B cell (primary cell): ENCODE measurements around the gene CD1D. TPM values are rescaled to one million over a fixed set of nuclear protein-coding genes. Genes with fewer than 3 reads are reported as not detected.

Source experiments
- ATAC-seq: fragments of 200-7000 bp; cut with Tn5 transposase; one replicate; pipeline ENCODE4 v1.10.0; 2021; ENCODE audit warnings: low read depth, mild to moderate bottlenecking, moderate number of reproducible peaks, moderate library complexity
- CTCF ChIA-PET: fragments of 350-600 bp; sonication (Branson Sonifier 250); formaldehyde crosslinking; loops from one replicate; lab custom pipeline; 2021; ENCODE audit warnings: antibody characterized with exemption, inconsistent platforms; lab: Charles Lee
- POLR2A ChIA-PET: fragments of 350-600 bp; sonication (Branson Sonifier 250); formaldehyde crosslinking; loops from one replicate; lab custom pipeline; 2021; ENCODE audit warnings: antibody characterized with exemption; lab: Charles Lee
- DNase-seq: peaks from one replicate; pipeline ENCODE4 v3.0.0; 2013
- H2AFZ ChIP-seq: 2 replicates; pipeline ENCODE4 v1.6.1; 2012; ENCODE audit warnings: mild to moderate bottlenecking, low read depth, low read length; ENCODE audit not compliant: insufficient read depth, poor library complexity, severe bottlenecking
- H3K27ac ChIP-seq, 2 donors: 1 replicate in 1 of 2; 2 replicates in 1 of 2; pipeline ENCODE4 v1.5.1; 2012 to 2013; ENCODE audit warnings: low read length in 2 of 2, mild to moderate bottlenecking in 2 of 2, moderate library complexity in 1 of 2
- H3K27me3 ChIP-seq, 4 experiments: fragments of 200-600 bp in 1 of 4; sonication (generic) in 1 of 4; replicated peaks in 1 of 4; 1 replicate in 2 of 4; 2 replicates in 2 of 4; pipeline versions ENCODE4 v1.6.1 to v1.7.0; 2013 to 2016; ENCODE audit warnings: low read length in 3 of 4, mild to moderate bottlenecking in 2 of 4, mixed read lengths in 1 of 4, moderate library complexity in 1 of 4; ENCODE audit not compliant: insufficient read depth in 4 of 4, control insufficient read depth in 3 of 4; ENCODE audit errors: control extremely low read depth in 1 of 4
- H3K36me3 ChIP-seq, 2 experiments: replicated peaks in 1 of 2; 1 replicate in 1 of 2; 2 replicates in 1 of 2; pipeline versions ENCODE4 v1.6.1 to v1.7.1; 2013; ENCODE audit warnings: low read length in 1 of 2; ENCODE audit not compliant: insufficient read depth in 2 of 2, control insufficient read depth in 1 of 2; ENCODE audit errors: control extremely low read depth in 1 of 2, extremely low read depth in 1 of 2
- H3K4me1 ChIP-seq, 2 donors: fragments of 200-600 bp in 1 of 2; sonication (generic) in 1 of 2; 1 replicate in 1 of 2; 2 replicates in 1 of 2; pipeline versions ENCODE4 v1.5.1 to v1.6.1; 2013 to 2017; ENCODE audit warnings: low read length in 2 of 2; ENCODE audit not compliant: control insufficient read depth in 2 of 2, insufficient read depth in 2 of 2
- H3K4me2 ChIP-seq: replicated peaks from 2 replicates; pipeline ENCODE3; 2012; ENCODE audit warnings: mild to moderate bottlenecking, low read depth, low read length; ENCODE audit not compliant: poor library complexity, severe bottlenecking
- H3K4me3 ChIP-seq, 5 experiments: fragments of 200-600 bp in 1 of 5; sonication (generic) in 1 of 5; 1 replicate in 3 of 5; 2 replicates in 2 of 5; pipeline versions ENCODE4 v1.5.1 to v1.7.0; 2011 to 2016; ENCODE audit warnings: low read length in 4 of 5, mild to moderate bottlenecking in 4 of 5, low read depth in 2 of 5, control low read depth in 1 of 5, moderate library complexity in 1 of 5; ENCODE audit not compliant: insufficient read depth in 1 of 5; ENCODE audit errors: control extremely low read depth in 1 of 5, extremely low read depth in 1 of 5
- H3K79me2 ChIP-seq: fragments of 200-600 bp; sonication (generic); one replicate; pipeline ENCODE4 v1.6.0; 2016; ENCODE audit warnings: low read length; ENCODE audit not compliant: control insufficient read depth, insufficient read depth
- H3K9ac ChIP-seq: fragments of 200-600 bp; sonication (generic); 2 replicates; pipeline ENCODE4 v1.6.1; 2017; ENCODE audit warnings: mild to moderate bottlenecking, low read length, moderate library complexity
- H3K9me3 ChIP-seq, 3 donors: one replicate each; pipeline versions ENCODE4 v1.6.1 to v1.7.1; 2013; ENCODE audit warnings: low read length in 2 of 3; ENCODE audit not compliant: control insufficient read depth in 2 of 3, insufficient read depth in 1 of 3; ENCODE audit errors: control extremely low read depth in 1 of 3
- H4K20me1 ChIP-seq: 2 replicates; pipeline ENCODE4 v1.6.0; 2012; ENCODE audit warnings: mild to moderate bottlenecking, low read length; ENCODE audit not compliant: insufficient read depth, control insufficient read depth, poor library complexity, severe bottlenecking
- H3K27ac Mint-ChIP-seq: one replicate; pipeline ENCODE4 v1.8.0; 2021; ENCODE audit warnings: mixed read lengths
- H3K27me3 Mint-ChIP-seq: one replicate; pipeline ENCODE4 v1.8.0; 2021; ENCODE audit warnings: mixed read lengths
- H3K4me1 Mint-ChIP-seq: one replicate; pipeline ENCODE4 v1.8.0; 2021; ENCODE audit warnings: mixed read lengths
- H3K4me3 Mint-ChIP-seq: one replicate; pipeline ENCODE4 v1.8.0; 2021; ENCODE audit warnings: mixed read lengths
- H3K9me3 Mint-ChIP-seq: one replicate; pipeline ENCODE4 v1.8.0; 2022; ENCODE audit warnings: mixed read lengths; ENCODE audit not compliant: insufficient read depth
- CTCF ChIP-seq: fragments of 200-600 bp; IDR thresholded peaks from one replicate; pipeline ENCODE4 v1.8.0; 2022; ENCODE audit warnings: antibody characterized with exemption, mild to moderate bottlenecking
- EZH2 ChIP-seq: IDR thresholded peaks from 2 replicates; pipeline ENCODE4 v1.6.1; 2012; ENCODE audit warnings: borderline replicate concordance, low read depth, mild to moderate bottlenecking, moderate library complexity, low read length; ENCODE audit not compliant: insufficient read depth, poor library complexity, severe bottlenecking
- WGBS: methylation state at CpG from one replicate; pipeline ENCODE4 v1.1.5; 2013; ENCODE audit warnings: missing lambda C conversion rate; ENCODE audit not compliant: insufficient coverage; 5-methylcytosine and 5-hydroxymethylcytosine counted together
- intact Hi-C: fragments of 100-400 bp; cut with micrococcal nuclease; formaldehyde crosslinking; loops from one replicate; pipeline ENCODE4 v1.10.0; 2022
- polyA plus RNA-seq: library from polyadenylated mRNA; depleted of rRNA; stranded (reverse); fragments of >200 nt; gene quantifications from 2 replicates; pipeline ENCODE4 v1.2.3, GENCODE V29; 2012
- total RNA-seq, 2 donors: library from RNA; stranded (reverse); fragments of 120-200 nt in 1 of 2; gene quantifications; 1 replicate in 1 of 2; 2 replicates in 1 of 2; pipeline versions ENCODE4 v1.2.3 to v1.2.4, GENCODE V29; 2013 to 2022

CD1D gene
- total and polyA plus RNA-seq, 2 donors (not counting 1 experiment from before 2014, with no cell fraction given) = 5.9 to 23.6 TPM

GRCh38 chr1:158147401-158147800 is 33.3 kb upstream of the CD1D start:
- Histone ChIP-seq H3K27ac (no peak overlapping the region), H3K36me3 (no peaks in the 10 kb centered on the region), H3K4me1 (peaks cover 32 to 38% of the 10 kb centered on the region in 2 donors), H3K9ac (no peak overlapping the region), H4K20me1 (no peaks in the 10 kb centered on the region), H3K4me3 (no peak overlapping the region), H3K27me3 (no peaks in the 10 kb centered on the region), H3K9me3 (peaks cover 2 to 12% (median 5%) of the 10 kb centered on the region in 3 donors), H3K79me2 (no peaks in the 10 kb centered on the region), H3K4me2 (no peak overlapping the region), H2AFZ (no peak overlapping the region)
- intact Hi-C loops = no loop called here
- Mint-ChIP-seq H3K27ac (no peak overlapping the region), H3K4me1 (peaks cover 41% of the 10 kb centered on the region), H3K27me3 (no peaks in the 10 kb centered on the region), H3K9me3 (peaks cover 4% of the 10 kb centered on the region), H3K4me3 (no peak overlapping the region)
- no peak for DNase-seq
- CTCF ChIA-PET = no interaction called here
- POLR2A ChIA-PET = interaction anchor here (0.6 kb wide), 1 partner anchor 316 kb away, joined by 3 read pairs; no protein-coding TSS in a partner anchor
- no peak for ATAC-seq
- 42% methylated on average over 2 of the region's 2 CpGs for WGBS
- TF ChIP-seq CTCF (no peak), EZH2 (no peak)

GRCh38 chr1:158147869-158148268 is 32.8 kb upstream of the CD1D start:
- intact Hi-C loops = no loop called here
- no peaks in the 10 kb centered on the region for H3K27me3 ChIP-seq
- ATAC-seq = no peak
- no peak overlapping the region for H3K9ac ChIP-seq
- H3K9me3 ChIP-seq = peaks cover 2 to 12% (median 5%) of the 10 kb centered on the region in 3 donors
- Mint-ChIP-seq H3K4me3 (peak overlapping the region; percentile 99), H3K27me3 (no peaks in the 10 kb centered on the region), H3K9me3 (peaks cover 4% of the 10 kb centered on the region), H3K27ac (no peak overlapping the region), H3K4me1 (peaks cover 43% of the 10 kb centered on the region)
- no peak overlapping the region for H3K27ac ChIP-seq
- WGBS = 64% methylated on average over 3 of the region's 3 CpGs
- TF ChIP-seq CTCF = no peak
- no peak for TF ChIP-seq EZH2
- CTCF ChIA-PET = no interaction called here
- H3K4me1 ChIP-seq = peaks cover 32 to 38% of the 10 kb centered on the region in 2 donors
- no peaks in the 10 kb centered on the region for H4K20me1 ChIP-seq
- no peak overlapping the region for H2AFZ ChIP-seq
- no peak overlapping the region for H3K4me3 ChIP-seq
- H3K79me2 ChIP-seq = no peaks in the 10 kb centered on the region
- H3K4me2 ChIP-seq = peak overlapping the region; percentile 81
- POLR2A ChIA-PET = interaction anchor here (0.6 kb wide), 1 partner anchor 316 kb away, joined by 3 read pairs; no protein-coding TSS in a partner anchor
- H3K36me3 ChIP-seq = no peaks in the 10 kb centered on the region
- no peak for DNase-seq
